ENCODE data around the gene CACNB3. TPM values are rescaled to one million over a fixed set of nuclear protein-coding genes. Genes with fewer than 3 reads are reported as not detected.

The CACNB3 gene
- total and polyA plus RNA-seq, 2 of the 13 experiments (the other 11 are each of a cell fraction or from before 2014, with no cell fraction given): 0.29 to 0.54 TPM

DNA sequence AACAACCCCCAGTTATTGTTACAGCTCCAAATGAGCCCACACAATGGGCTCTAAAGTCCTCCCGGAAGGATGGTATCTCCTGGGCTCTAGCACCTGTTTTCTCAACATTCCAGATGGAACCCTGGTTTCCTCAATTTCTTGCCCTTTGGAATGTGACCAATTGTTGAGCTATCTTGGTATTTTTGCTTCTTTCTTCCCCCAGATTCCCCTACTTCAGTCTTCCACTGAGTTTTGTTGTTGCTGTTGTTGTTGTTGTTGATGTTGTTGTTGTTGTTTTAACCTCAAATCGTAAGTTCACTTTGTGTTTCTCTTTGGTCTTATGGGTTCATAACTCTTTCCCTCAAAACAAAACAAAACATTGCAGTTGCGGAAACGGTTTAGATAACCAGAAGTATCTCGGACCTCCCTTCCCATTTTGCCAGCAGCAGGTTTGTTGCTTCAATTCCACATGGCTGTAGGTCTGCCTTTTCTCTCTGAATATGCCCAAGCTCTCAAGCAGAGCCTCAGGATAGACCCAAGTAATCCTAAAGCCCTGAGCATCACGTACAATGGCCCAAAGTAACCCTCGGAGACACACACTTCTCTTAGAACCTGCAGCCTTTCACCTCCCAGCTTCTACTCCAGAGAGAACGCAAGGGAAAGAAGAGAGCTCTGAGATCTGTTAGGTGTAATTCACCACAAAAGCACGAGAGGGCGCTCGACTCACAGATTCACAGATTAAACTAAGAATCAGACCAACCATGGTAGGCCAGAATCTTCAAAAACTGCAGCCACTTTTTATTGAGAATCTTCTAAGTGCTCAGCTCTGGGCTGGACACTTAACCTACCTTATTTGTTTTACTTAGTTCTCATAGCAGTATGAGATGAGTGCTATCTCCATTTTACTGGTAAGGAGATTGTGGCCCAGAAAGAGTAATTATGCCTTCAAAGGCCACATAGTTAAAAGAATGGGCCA, 34.7 kb downstream of the CACNB3 start (continued):
- TF ChIP-seq ZFX (CRISPR knock-in tag; IDR thresholded peaks at IDR 0.05; ENCODE audit: low read depth): peak; percentile 42; the same call in 1 of the 2 replicates
- no peak for TF ChIP-seq ZNF615 (CRISPR knock-in tag; IDR thresholded peaks at IDR 0.05; ENCODE audit: borderline replicate concordance)

DNA sequence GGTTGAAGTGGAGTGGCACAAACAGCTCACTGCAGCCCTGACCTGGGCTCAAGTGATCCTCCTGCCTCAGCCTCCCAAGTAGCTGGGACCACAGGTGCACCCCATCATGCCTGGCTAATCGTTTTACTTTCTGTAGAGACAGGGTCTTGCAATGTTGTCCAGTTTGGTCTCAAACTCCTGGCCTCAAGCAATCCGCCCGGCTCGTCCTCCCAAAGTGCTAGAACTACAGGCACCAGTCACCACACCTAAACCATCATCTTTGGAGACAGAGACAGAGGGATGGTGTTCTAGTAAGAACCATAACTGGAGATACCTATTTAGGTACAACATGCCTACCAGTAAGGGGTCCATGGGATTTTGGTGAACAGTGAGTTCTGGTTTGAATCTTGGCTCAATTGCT, 36.2 kb downstream of the CACNB3 start:
- intact Hi-C loops (cut with micrococcal nuclease; ENCODE audit: unreplicated experiment) (no loop called here), in situ Hi-C loops (cut with HindIII; ENCODE audit: extremely low pct_ligation_motif_present, low pct_unique_long_range_greater_than_20kb) (loop anchor here (5.0 kb wide), 2 partner anchors 33 to 83 kb away; no protein-coding TSS in a partner anchor)
- ChIA-PET POLR2A (interaction anchor here (8.2 kb wide), 1 partner anchor 12 kb away, joined by 115 read pairs; the partner anchor contains the start of gene RND1), CTCF (ENCODE audit: low intra/inter-chr PET ratio, low total read pairs) (interaction anchor here (2.8 to 3.9 kb wide), 3 partner anchors 33 to 82 kb away, joined by 16 to 64 read pairs (median 27); no protein-coding TSS in a partner anchor)
- no peaks in the 10 kb centered on the region; a peak in 2 of 5 replicates for H3K36me3 ChIP-seq (replicated peaks in 1 of 2; ENCODE audit: control insufficient read depth in 1 of 2, insufficient read depth in 2 of 2, low read length in 2 of 2)
- H3K9ac ChIP-seq (ENCODE audit: insufficient read depth, low read depth, low read length): no peak overlapping the region
- ATAC-seq (no peak), FAIRE-seq (no peak), DNase-seq (ENCODE audit: low spot score) (no peak)
- no TSS peak for BruUV-seq (replicated peaks)
- no peak overlapping the region for H3K4me3 ChIP-seq (replicated peaks in 1 of 3; ENCODE audit: insufficient read depth in 1 of 3, low read depth in 2 of 3, low read length in 3 of 3)
- no peak for TF ChIP-seq SIX1 (CRISPR knock-in tag; IDR thresholded peaks at IDR 0.05; ENCODE audit: borderline replicate concordance)
- TF ChIP-seq SP5 (CRISPR knock-in tag; IDR thresholded peaks at IDR 0.05; ENCODE audit: borderline replicate concordance, low read depth): no peak
- TF ChIP-seq ZNF121 (CRISPR knock-in tag; IDR thresholded peaks at IDR 0.05): peak; percentile 57; the same call in 1 of the 2 replicates
- no peak for TF ChIP-seq POGZ (CRISPR knock-in tag; IDR thresholded peaks at IDR 0.05)
- TF ChIP-seq, protein P1, sequence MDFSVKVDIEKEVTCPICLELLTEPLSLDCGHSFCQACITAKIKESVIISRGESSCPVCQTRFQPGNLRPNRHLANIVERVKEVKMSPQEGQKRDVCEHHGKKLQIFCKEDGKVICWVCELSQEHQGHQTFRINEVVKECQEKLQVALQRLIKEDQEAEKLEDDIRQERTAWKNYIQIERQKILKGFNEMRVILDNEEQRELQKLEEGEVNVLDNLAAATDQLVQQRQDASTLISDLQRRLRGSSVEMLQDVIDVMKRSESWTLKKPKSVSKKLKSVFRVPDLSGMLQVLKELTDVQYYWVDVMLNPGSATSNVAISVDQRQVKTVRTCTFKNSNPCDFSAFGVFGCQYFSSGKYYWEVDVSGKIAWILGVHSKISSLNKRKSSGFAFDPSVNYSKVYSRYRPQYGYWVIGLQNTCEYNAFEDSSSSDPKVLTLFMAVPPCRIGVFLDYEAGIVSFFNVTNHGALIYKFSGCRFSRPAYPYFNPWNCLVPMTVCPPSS (IDR thresholded peaks at IDR 0.05): no peak
- no peak for TF ChIP-seq ZNF670 (CRISPR knock-in tag; IDR thresholded peaks at IDR 0.05; ENCODE audit: borderline replicate concordance)
- TF ChIP-seq, protein P2, sequence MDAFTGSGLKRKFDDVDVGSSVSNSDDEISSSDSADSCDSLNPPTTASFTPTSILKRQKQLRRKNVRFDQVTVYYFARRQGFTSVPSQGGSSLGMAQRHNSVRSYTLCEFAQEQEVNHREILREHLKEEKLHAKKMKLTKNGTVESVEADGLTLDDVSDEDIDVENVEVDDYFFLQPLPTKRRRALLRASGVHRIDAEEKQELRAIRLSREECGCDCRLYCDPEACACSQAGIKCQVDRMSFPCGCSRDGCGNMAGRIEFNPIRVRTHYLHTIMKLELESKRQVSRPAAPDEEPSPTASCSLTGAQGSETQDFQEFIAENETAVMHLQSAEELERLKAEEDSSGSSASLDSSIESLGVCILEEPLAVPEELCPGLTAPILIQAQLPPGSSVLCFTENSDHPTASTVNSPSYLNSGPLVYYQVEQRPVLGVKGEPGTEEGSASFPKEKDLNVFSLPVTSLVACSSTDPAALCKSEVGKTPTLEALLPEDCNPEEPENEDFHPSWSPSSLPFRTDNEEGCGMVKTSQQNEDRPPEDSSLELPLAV (CRISPR knock-in tag; conservative IDR thresholded peaks at IDR 0.05; ENCODE audit: low read depth): no peak
- TF ChIP-seq MATR3 (CRISPR knock-in tag; IDR thresholded peaks at IDR 0.05): no peak
- no peak overlapping the region for H3K4me2 ChIP-seq (ENCODE audit: low read depth, low read length)
- H2AFZ ChIP-seq (ENCODE audit: low read length): no peak overlapping the region
- no peaks in the 10 kb centered on the region for H3K9me3 ChIP-seq (ENCODE audit: low read length)
- no peaks in the 10 kb centered on the region; a peak in 2 of 5 replicates for H3K27me3 ChIP-seq (ENCODE audit: control insufficient read depth in 1 of 2, insufficient read depth in 2 of 2, low read length in 2 of 2)
- no peaks in the 10 kb centered on the region; the same call in 1 of the 2 replicates for H4K20me1 ChIP-seq (ENCODE audit: insufficient read depth, low read length)
- peaks cover 24% of the 10 kb centered on the region for H3K79me2 ChIP-seq (ENCODE audit: insufficient read depth, low read length)
- no peak overlapping the region for H3K27ac ChIP-seq (ENCODE audit: extremely low read length, insufficient read depth, low read length)
- WGBS (ENCODE audit: low lambda C conversion rate): 69% methylated on average over 4 of the region's 4 CpGs
- H3K4me1 ChIP-seq (ENCODE audit: insufficient read depth, low read length): peaks cover 21% of the 10 kb centered on the region
